NCI-H748 treated with DMSO at 0.1 percent for 48 hours (cell line): ENCODE measurements around the gene NGLY1.

Source experiments
- DNase-seq: peaks from one replicate; lab custom pipeline; 2025; lab: John Stamatoyannopoulos, UW

The NGLY1 gene

DNA sequence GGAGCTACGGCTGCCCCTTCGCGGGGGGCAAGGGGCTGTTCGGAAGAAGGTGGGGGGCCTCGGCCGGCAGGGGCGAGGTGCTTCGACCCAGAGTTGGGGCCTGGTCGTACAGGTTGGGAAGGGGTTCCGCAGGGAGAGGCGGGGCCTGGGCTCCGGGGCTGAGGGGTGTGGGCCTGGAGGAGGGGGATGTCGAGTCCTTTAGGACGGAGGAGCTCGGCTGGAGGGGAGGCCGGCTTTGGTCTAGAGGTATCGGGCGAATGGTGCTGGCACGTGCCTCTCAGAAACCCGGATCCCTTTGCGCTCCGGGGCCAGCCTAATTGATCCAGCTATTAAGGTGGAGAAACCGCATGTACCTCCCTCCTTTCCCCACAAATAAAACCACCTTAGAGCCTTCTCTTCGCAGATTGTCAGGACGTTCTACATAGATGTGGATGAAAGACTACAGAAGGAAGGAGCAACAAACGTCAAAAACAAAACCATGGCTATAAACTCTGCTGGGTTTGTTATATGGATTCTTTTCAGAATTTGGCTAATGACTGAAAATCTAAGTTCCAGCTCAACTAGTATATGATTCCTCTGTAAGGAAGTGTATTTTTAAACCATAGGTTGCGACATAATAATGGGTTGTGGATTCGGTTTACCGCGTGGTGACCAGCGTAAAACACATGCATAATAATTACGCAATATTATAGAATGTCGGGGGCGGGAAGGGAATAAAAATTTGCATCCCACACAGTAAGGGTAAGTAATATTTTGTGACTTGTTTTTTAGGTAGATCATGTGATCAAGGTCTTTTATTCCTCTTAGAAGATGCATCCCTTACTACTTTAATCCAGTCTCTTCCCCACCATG, 644 bp upstream of the NGLY1 start:
- no peak for DNase-seq

DNA sequence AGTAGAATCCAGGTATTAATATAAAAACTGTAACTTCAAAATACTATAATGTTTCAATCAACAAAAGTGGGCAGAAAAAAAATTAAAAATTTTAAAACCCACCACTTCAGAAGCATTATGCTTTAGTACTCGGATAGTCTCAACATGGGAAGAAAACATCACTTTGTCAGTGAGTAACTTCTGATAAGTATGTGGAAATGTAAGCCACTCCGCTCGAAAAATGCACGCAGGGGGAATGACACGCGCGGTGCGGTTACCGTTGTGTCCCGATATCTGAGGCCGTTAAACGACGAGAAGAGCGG, 656 bp downstream of the NGLY1 start:
- DNase-seq, result no peak

- DNase-seq, result no peak
Observed at GRCh38 chr3:25781758-25782594, 1.3 kb downstream of the NGLY1 start.

DNA sequence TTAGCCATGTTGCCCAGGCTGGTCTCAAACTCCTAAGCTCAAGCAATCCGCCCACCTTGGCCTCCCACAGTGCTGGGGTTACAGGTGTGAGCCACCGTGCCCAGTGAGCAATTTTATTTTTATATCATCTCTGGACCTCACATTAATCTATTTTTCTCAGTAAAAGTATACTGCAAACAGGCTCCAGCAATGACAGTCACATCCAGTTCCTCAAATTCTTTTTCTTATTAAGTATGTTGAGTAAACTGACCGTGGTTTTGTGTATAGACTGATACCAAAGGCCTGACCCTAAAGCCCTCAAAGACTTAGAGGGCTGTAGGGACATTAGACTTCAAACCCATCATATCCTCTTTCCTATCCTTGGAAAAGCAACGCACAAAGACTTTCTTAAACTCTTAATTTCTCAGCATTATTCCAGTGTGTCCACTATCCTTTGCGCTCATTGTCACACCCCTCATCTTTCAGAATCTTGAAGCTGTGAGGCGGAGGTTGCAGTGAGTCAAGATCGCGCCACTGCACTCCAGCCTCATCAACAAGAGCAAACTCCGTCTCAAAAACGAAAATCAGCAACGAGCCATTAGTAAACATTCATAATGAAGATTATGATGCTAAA, 2.0 kb downstream of the NGLY1 start:
- no peak for DNase-seq

DNA sequence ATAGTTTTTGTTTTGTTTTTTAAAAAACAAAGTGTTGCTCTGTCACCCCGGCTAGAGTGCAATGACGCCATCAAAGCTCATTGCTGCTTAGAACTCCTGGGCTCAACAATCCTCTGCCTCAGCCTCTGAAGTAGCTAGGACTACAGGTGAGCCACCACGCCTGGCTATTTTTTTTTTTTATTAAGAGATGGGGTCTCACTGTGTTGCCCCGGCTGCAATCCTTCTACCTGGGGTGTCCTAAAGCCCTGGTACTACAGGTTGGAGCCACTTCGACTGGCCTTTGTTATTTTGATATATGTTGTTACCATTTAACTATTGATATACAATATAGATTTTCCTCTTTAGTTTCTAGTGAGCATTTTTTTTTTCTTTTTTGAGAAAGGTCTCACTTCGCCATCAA, 2.6 kb downstream of the NGLY1 start:
- no peak for DNase-seq

DNA sequence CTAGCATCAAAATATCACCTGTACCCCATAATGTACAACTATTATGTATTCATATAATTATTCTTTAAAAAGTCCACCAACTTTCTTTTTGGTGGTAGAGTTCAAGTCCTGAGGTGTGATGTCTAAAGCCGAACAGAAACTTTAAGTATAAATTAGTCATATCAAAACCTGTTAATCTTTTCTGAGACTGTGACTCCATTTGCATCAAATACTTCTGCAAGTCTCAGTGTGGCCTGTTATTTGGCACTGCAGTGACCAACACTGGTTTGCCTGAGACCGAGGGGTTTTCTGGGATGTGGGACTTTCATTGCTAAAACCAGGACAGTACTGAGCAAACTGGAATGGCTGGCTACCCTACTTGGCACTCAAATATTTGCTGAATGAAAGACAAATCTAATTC, 7.3 kb downstream of the NGLY1 start:
- no peak for DNase-seq

DNA sequence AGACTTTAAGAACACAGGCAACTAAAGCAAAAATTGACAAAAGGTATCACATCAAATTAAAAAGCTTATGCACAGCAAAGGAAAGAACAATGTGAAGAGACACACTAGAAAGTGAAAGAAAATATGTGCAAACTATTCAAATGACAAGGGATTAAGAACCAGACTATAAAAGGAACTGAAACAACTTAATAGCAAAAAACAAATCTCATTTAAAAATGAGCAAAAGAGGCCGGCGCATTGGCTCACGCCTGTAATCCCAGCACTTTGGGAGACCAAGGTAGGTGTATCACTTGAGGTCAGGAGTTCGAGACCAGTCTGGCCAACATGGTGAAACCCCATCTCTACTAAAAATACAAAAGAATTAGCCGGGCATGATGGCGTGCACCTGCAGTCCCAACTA, 14.4 kb downstream of the NGLY1 start:
- DNase-seq, result no peak

DNA sequence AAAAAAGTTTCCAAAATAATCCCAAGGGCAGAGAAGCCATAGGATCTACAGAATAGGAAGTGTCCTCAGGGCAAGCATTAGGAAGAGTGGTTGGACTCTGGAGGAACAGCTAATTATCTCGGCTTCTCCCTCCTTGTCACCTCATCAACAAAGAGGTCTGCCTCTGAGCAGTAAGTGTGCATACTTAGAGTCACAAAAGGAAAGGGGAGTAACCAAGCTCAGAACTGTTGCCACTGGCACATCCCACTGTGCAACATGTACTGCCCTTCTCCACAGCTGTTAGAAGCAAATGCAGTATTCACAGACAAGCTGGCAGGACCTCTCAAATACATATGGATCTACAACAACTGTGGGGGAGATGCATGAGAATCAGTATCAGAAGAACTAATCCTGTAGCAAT, 31.5 kb downstream of the NGLY1 start:
- no peak for DNase-seq

DNA sequence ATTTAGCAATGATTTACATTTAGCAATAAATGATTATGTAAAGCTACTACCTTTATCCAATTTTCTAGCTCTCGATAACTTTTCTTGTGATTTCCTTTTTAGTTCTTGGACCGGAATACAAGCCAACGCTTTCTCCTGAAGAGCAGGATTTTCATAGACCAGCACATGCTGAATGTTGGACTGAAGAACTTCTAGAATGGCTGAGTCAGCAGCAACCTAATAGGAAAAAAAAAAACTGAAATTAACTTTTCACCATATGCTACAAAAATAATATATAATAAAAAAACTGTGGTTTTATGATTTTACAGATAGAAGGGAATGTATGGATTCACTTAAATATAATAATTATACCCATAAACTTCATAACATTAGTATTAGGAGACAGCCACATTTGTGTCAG, 32.2 kb downstream of the NGLY1 start:
- no peak for DNase-seq

- DNase-seq, result no peak
Observed at GRCh38 chr3:25749031-25749581, 34.1 kb downstream of the NGLY1 start.

DNA sequence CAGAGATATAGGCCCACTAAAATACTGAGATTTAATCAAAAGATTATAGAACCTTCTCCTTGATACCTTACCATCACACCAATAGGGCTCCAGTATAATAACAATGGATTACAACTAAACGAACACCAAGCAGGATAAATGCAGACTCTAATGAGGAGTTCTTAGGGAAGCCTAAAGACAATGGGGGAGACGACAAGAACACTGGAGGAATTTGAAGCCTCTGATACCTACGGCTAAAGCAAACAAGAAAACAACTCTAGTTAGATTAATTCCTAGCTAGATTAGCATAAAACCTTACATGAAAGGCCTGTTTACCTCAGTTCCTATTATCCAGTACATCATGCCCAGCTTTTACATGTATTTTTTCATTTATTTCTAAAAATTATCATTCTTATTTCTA, 35.1 kb downstream of the NGLY1 start:
- DNase-seq, result no peak

DNA sequence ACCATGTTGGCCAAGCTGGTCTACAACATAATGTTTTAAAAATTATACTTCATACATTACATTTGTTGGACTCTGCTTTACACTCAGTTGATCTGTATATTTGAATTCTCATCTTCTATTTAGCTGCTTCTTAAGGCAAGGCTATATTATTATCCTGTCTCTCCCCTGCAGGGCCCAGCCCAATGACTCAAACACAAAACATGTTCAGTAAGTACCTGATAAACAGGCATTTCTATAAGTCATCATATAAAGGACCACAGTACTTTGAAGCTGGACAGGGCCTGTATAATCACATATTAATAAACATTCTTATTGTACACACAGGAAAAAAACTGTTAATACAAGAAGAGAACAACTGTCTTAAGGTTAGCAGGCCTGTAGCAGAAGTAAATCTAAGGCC, 36.2 kb downstream of the NGLY1 start:
- DNase-seq, result no peak

DNA sequence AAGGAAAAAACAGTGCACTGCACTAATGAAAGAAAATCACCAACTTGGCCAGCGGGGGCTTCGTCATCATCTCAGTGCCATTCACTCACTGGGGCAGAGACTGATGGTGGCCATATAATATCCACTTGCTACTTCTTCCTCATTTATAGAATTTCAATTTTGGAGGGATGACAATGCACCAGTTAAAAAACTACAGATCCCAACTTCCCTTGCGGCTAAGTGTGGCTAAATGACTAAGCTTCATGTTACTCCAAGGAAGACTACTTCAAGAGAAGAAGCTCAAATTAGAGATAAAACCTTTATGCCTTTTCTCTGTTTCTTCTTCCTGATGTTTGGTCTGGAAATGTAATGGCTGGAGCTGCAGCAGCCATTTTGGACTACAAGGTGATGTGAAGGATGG, 38.8 kb downstream of the NGLY1 start:
- DNase-seq, result no peak

DNA sequence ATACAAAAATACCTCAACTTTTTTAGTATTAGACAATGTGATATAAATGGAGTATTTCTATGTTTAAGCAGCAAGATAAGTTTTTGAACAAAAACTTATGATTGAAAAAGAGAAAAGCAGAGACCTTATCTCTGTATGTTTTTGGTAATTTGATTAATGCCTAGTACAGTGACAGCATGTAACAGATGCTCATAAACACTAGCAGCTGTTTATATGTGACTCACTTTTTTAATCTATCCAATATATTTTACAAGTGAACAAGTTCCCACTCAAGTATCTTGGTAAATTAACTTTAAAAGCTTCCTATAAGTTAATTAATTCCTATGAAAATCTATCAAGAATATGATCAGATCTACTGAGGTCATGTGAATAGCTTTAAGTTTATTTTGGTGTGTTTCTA, 55.1 kb downstream of the NGLY1 start:
- DNase-seq, result no peak

- DNase-seq, result no peak
Observed at GRCh38 chr3:25727316-25727715, 55.9 kb downstream of the NGLY1 start.

GRCh38 chr3:25725810-25726209, 57.4 kb downstream of the NGLY1 start:
- no peak for DNase-seq

- no peak for DNase-seq
Observed at GRCh38 chr3:25724948-25725645, 58.1 kb downstream of the NGLY1 start.

GRCh38 chr3:25723802-25724201, 59.4 kb downstream of the NGLY1 start:
- DNase-seq, result no peak

- DNase-seq, result no peak
Observed at GRCh38 chr3:25719321-25719720, 63.9 kb downstream of the NGLY1 start.

DNA sequence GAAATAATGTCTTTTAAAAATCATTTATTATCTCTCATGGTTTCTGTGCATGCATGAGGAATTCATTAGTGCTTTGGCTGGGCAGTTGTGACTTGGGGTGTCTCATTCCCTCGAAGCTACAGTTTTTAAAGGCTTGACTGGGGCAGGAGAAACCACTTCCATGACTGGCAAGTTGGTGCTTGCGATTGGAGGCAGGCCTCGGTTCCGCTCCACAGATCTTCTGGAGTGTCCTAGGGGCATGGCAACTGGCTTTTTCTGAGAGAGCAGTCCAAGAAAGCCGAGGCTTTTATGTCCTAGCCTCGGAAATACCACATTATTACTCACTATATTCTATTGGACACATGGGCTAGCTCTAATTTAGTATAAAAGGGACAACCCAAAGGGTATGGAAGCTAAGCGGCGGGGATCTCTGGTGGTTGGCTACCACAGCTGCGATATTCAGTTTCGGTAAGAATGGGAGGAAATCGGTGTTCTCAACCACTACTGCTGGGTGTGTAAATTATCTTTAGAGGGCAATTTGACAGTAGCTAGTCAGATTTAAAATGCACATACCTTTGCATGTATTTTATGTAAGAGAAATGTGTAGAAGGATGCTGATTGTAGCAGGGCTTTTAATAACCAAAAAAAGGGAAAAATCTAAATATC, 69.8 kb downstream of the NGLY1 start:
- DNase-seq, result no peak

GRCh38 chr3:25711090-25711489, 72.2 kb downstream of the NGLY1 start:
- no peak for DNase-seq

DNA sequence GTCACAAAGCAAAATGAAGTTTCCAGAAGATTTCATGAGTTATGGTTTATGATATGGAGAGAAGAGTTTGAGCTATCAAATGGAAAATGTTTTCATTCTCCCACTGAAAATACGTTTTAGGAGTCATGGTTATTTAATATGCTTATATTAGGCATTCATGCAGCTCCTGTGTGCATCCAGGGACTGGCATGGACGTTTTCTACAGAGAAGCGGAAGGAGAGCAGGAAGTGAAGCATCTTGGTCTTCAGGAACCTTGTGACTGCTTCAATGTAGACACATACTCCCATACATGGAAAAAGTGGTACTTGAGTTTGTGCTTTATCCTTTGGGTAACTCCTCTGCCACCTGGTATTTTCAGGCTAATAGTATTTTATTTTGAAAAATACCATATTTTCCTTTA, 75.2 kb downstream of the NGLY1 start:
- DNase-seq, result no peak
